Central memory CD4-positive, alpha-beta T cell (primary cell): ENCODE results near the gene DCD.

Experiments
- DNase-seq: peaks from one replicate; pipeline ENCODE4 v3.0.0; 2022

The DCD gene

GRCh38 chr12:54605138-54605970 is 42.8 kb downstream of the DCD start:
- DNase-seq = no peak

- no peak for DNase-seq
These were observed 43.7 kb downstream of the DCD start for GRCh38 chr12:54604436-54604835.

GRCh38 chr12:54603872-54604271 is 44.3 kb downstream of the DCD start:
- DNase-seq = no peak

- DNase-seq = peak; percentile 49
These were observed 44.9 kb downstream of the DCD start for GRCh38 chr12:54603173-54603814.

- no peak for DNase-seq
These were observed 45.5 kb downstream of the DCD start for GRCh38 chr12:54602661-54603060.

- no peak for DNase-seq
These were observed 46.3 kb downstream of the DCD start for GRCh38 chr12:54601841-54602240.

GRCh38 chr12:54598970-54599369 is 49.2 kb downstream of the DCD start:
- no peak for DNase-seq

GRCh38 chr12:54596526-54596946 is 51.6 kb downstream of the DCD start:
- DNase-seq = peak; percentile 28

GRCh38 chr12:54595471-54595870 is 52.7 kb downstream of the DCD start:
- no peak for DNase-seq
